IPS-15b (cell line): ENCODE data around the gene C12orf60.

Source experiments
- H3K27me3 ChIP-seq: one replicate; pipeline ENCODE4 v1.6.1; 2013; ENCODE audit warnings: low read length; ENCODE audit not compliant: control insufficient read depth, insufficient read depth
- H3K36me3 ChIP-seq: one replicate; pipeline ENCODE4 v1.6.1; 2013; ENCODE audit warnings: low read length; ENCODE audit not compliant: control insufficient read depth, insufficient read depth
- H3K4me1 ChIP-seq: one replicate; pipeline ENCODE4 v1.6.1; 2013; ENCODE audit warnings: mild to moderate bottlenecking, low read length; ENCODE audit not compliant: control insufficient read depth, insufficient read depth
- H3K4me3 ChIP-seq: one replicate; pipeline ENCODE4 v1.5.1; 2013; ENCODE audit warnings: low read depth, low read length
- H3K9ac ChIP-seq: one replicate; pipeline ENCODE4 v1.6.1; 2013; ENCODE audit warnings: low read depth, mild to moderate bottlenecking, low read length
- H3K9me3 ChIP-seq: one replicate; pipeline ENCODE4 v1.6.1; 2013; ENCODE audit warnings: mild to moderate bottlenecking, low read length; ENCODE audit not compliant: control insufficient read depth, insufficient read depth

Gene C12orf60

GRCh38 chr12:14824012-14824634 is 20.7 kb downstream of the C12orf60 start:
- Histone ChIP-seq H3K36me3 (no peaks in the 10 kb centered on the region), H3K9me3 (no peaks in the 10 kb centered on the region), H3K4me1 (no peaks in the 10 kb centered on the region), H3K4me3 (no peak overlapping the region), H3K27me3 (no peaks in the 10 kb centered on the region), H3K9ac (no peak overlapping the region)

DNA sequence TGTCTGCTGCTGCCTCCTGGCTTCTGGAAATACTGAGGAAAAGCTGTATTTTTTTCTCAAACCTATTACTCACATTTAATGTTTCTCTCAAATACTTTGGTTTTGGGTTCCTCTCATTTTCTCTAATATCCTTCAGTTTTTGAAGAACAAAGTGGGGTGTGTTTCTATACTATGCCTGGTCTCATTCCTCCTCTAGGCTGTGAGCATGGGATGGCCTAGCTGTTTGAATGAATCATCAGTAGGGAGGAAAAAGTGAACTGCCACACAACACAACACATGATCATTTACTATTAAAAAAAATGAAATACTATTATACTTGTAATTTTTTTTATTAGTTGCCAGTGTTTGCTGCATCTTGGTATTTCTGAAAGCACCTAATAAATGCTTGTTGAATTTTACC is 21.8 kb downstream of the C12orf60 start:
- Histone ChIP-seq H3K9ac (no peak overlapping the region), H3K9me3 (no peaks in the 10 kb centered on the region), H3K27me3 (no peaks in the 10 kb centered on the region), H3K4me3 (no peak overlapping the region), H3K4me1 (no peaks in the 10 kb centered on the region), H3K36me3 (no peaks in the 10 kb centered on the region)

GRCh38 chr12:14826491-14826890 is 23.0 kb downstream of the C12orf60 start:
- H3K9ac ChIP-seq: no peak overlapping the region
- no peaks in the 10 kb centered on the region for H3K9me3 ChIP-seq
- no peak overlapping the region for H3K4me3 ChIP-seq
- H3K27me3 ChIP-seq: no peaks in the 10 kb centered on the region
- no peaks in the 10 kb centered on the region for H3K36me3 ChIP-seq
- no peaks in the 10 kb centered on the region for H3K4me1 ChIP-seq

DNA sequence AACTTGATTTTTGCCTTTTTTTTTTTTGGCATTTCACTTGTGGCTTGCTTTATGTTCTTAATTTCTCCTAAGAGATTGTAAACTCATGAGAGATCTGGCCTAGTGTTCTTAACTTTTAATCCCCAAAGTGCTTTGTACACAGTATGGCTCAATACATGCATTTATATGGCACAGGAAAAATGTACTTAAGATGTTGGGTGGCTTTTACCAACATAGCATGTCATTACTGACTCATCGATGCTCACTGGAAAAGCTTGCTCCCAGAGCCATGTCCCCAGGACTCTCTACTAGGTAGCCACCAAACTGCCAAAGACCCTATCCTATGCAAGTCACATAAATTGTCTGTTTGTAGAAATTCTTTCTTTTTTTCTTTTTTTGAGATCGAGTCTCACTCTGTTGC is 23.6 kb downstream of the C12orf60 start:
- Histone ChIP-seq H3K27me3 (no peaks in the 10 kb centered on the region), H3K4me1 (no peaks in the 10 kb centered on the region), H3K9me3 (no peaks in the 10 kb centered on the region), H3K9ac (no peak overlapping the region), H3K4me3 (no peak overlapping the region), H3K36me3 (no peaks in the 10 kb centered on the region)

DNA sequence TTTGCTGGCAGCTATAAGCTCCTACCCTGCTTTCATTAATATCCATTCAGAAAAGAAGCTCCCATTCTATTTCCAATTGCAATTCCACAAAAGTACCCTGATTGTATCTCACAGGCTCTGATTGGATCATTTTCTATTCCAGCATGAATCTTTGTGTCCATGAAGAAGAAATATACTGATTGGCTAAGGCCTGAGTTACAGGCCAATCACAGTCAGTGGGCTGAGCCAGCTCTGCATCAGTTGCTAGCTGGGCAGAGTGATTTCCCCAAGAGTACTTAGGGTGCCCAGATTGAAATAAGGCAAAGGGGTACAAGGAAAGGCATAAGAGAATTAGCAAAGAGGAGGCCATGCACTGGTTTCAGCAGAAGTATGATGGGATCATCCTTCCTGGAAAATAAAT is 25.4 kb downstream of the C12orf60 start:
- no peaks in the 10 kb centered on the region for H3K4me1 ChIP-seq
- H3K9ac ChIP-seq: no peak overlapping the region
- H3K27me3 ChIP-seq: no peaks in the 10 kb centered on the region
- no peaks in the 10 kb centered on the region for H3K36me3 ChIP-seq
- no peak overlapping the region for H3K4me3 ChIP-seq
- no peaks in the 10 kb centered on the region for H3K9me3 ChIP-seq

- Histone ChIP-seq H3K27me3 (no peaks in the 10 kb centered on the region), H3K9ac (no peak overlapping the region), H3K36me3 (no peaks in the 10 kb centered on the region), H3K4me3 (no peak overlapping the region), H3K4me1 (no peaks in the 10 kb centered on the region), H3K9me3 (no peaks in the 10 kb centered on the region)
These were observed 29.9 kb downstream of the C12orf60 start for GRCh38 chr12:14833336-14833735.

GRCh38 chr12:14833952-14834351 is 30.5 kb downstream of the C12orf60 start:
- no peak overlapping the region for H3K9ac ChIP-seq
- no peaks in the 10 kb centered on the region for H3K9me3 ChIP-seq
- no peaks in the 10 kb centered on the region for H3K27me3 ChIP-seq
- no peaks in the 10 kb centered on the region for H3K36me3 ChIP-seq
- H3K4me3 ChIP-seq: no peak overlapping the region
- H3K4me1 ChIP-seq: no peaks in the 10 kb centered on the region

DNA sequence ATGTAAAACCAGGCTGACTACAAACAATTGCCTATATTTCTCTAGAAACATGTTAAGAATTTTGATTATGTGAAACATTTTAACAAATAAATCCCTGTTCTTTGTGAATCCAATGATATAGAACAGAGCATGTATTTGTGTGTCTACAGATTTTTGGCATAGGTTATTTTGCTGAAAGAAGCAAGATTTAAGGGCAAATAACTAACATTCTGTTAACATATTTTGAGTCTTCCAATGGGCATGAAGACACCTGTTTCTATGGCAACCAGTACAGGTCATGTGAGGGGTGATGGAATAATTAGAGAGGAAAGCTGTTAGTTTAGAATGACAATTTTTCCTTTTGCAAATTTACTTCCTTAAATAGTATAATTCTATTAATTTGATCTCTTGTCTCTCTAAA is 31.0 kb downstream of the C12orf60 start:
- no peaks in the 10 kb centered on the region for H3K9me3 ChIP-seq
- H3K9ac ChIP-seq: no peak overlapping the region
- H3K4me1 ChIP-seq: no peaks in the 10 kb centered on the region
- no peaks in the 10 kb centered on the region for H3K36me3 ChIP-seq
- no peaks in the 10 kb centered on the region for H3K27me3 ChIP-seq
- H3K4me3 ChIP-seq: no peak overlapping the region

- Histone ChIP-seq H3K4me3 (no peak overlapping the region), H3K36me3 (no peaks in the 10 kb centered on the region), H3K27me3 (no peaks in the 10 kb centered on the region), H3K9me3 (no peaks in the 10 kb centered on the region), H3K4me1 (no peaks in the 10 kb centered on the region), H3K9ac (no peak overlapping the region)
These were observed 33.1 kb downstream of the C12orf60 start for GRCh38 chr12:14836336-14837210.

GRCh38 chr12:14839262-14839661 is 35.8 kb downstream of the C12orf60 start:
- no peak overlapping the region for H3K4me3 ChIP-seq
- no peaks in the 10 kb centered on the region for H3K4me1 ChIP-seq
- H3K36me3 ChIP-seq: no peaks in the 10 kb centered on the region
- H3K9ac ChIP-seq: no peak overlapping the region
- no peaks in the 10 kb centered on the region for H3K9me3 ChIP-seq
- no peaks in the 10 kb centered on the region for H3K27me3 ChIP-seq

GRCh38 chr12:14840616-14841015 is 37.1 kb downstream of the C12orf60 start:
- no peaks in the 10 kb centered on the region for H3K36me3 ChIP-seq
- no peaks in the 10 kb centered on the region for H3K27me3 ChIP-seq
- H3K4me3 ChIP-seq: no peak overlapping the region
- H3K9ac ChIP-seq: no peak overlapping the region
- no peaks in the 10 kb centered on the region for H3K9me3 ChIP-seq
- no peaks in the 10 kb centered on the region for H3K4me1 ChIP-seq

GRCh38 chr12:14841761-14842160 is 38.3 kb downstream of the C12orf60 start:
- H3K27me3 ChIP-seq: no peaks in the 10 kb centered on the region
- H3K4me1 ChIP-seq: no peaks in the 10 kb centered on the region
- no peaks in the 10 kb centered on the region for H3K9me3 ChIP-seq
- no peaks in the 10 kb centered on the region for H3K36me3 ChIP-seq
- H3K9ac ChIP-seq: no peak overlapping the region
- no peak overlapping the region for H3K4me3 ChIP-seq
